Activated gamma-delta T cell (primary cell): ENCODE results near the gene CLIC1.

ENCODE experiments used
- DNase-seq: peaks from one replicate; lab custom pipeline; 2025; lab: John Stamatoyannopoulos, UW

Gene CLIC1

DNA sequence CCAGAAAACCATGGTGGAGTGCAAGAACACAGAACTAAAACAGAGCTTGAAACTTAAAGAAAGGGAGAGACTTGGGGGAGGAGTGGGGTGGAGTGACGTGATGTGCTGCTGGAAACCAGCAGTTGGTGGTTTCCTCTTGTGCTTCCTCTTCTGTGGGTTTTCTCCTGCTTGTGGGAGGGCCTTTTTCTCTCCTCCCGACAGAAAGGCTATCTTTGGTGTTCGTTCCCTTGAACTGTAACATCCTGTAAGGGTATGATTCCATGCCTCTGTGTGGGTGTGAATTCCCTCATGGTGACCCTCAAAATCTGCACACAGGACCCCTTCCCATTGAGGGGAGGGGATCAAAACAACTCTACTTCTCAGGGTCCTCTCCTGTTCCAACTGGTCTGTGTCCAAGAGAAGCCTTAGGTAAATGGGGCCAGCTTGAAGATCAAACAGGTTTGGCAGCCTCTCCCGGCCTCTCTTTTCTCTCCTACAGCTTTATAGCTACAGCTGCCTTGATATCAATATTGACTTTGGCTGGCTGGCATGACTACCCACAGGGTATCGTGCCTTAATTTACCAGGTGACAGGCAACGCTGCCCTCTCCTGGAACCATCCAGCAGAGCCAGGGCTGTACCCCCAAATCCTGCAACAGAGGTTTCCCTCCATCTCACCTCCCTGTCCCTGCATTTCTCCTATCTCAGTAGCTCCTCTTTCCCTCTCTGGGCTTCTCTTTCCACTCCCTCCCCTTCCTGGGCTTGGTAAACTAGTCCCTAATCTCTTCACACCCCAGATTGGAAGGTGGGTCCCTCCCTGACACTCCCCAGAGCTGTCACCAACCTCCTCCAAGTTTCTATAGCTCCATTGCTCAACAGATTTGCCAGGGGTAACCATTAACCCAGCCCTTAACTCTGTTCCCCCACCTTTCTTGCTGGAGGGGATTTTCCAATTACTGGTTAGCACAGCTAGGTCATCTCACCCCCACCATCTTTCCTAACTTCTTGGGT lies 2.0 kb upstream of the CLIC1 start:
- DNase-seq: no peak

GRCh38 chr6:31737315-31737990 lies 1.1 kb upstream of the CLIC1 start:
- DNase-seq: no peak

DNA sequence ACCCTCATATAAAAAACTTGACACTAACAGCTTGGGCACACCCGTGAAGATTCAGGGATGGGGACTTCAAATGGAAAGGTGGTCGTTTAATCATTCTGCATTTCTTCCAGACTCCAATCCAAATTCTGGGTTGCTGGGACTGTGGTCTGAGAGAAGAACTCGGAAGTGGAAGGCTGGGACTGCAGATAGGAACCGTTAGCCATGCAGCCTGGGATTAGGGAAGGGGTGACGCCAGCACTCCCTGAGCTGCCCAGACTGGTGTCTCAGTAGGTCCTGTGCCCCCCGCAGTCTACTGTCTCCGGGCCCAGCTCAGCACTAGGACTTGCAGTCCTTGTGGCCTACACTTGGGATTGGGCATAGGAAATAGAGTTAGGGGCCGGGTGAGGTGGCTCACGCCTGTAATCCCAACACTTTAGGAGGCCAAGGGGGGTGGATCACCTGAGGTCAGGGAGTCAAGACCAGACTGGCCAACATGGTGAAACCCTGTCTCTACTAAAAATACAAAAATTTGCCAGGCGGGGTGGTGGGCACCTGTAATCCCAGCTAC lies 511 bp upstream of the CLIC1 start:
- DNase-seq: no peak

DNA sequence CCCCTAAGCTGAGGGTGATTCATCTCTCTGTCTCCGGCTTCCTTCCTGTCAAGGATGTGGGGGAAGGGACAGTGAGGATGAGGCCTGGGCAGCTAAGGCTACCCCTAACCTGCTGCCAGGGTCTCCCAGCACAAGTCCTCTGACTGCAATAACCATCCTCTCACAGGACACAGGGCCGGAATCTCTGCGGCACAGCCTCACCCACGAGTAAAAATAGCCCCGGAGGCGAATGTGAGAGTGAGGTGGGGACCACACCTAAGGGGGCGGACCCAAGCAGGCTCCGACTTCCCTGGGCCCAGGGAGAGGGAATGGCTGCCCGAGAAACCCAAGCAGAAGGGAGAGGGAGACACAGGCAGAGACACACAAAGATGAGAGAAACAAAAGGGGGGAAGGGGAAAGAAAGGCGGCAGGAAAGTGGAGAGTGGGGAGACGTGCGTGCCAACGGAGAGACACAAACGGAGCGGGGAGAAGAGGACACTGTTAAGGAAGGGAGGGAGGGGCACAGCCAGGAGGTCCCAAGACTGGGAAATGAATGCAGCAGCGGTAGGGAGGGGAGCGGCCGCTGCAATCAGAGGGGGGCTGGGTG lies 1.4 kb downstream of the CLIC1 start:
- no peak for DNase-seq

GRCh38 chr6:31734247-31734820 lies 2.0 kb downstream of the CLIC1 start:
- DNase-seq: no peak

DNA sequence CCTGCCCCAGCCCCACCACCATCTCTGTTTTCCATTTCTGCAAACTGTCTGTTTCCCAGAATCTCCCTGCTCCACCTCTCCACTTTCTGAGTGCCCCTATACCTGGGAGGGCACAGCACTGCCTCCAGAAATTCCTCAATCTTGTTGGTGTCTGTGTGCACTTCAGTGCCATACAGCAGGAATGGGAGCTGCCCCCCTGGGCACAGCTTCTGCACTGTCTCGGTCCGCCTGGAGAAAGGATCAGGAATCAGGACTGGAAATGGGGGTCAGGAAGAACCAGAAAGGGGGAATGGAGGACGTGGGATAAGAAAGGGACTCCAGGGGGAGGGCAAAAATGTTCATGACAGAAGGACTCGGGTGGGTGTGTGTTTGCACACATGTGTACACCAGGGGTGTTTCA lies 2.6 kb downstream of the CLIC1 start:
- no peak for DNase-seq

DNA sequence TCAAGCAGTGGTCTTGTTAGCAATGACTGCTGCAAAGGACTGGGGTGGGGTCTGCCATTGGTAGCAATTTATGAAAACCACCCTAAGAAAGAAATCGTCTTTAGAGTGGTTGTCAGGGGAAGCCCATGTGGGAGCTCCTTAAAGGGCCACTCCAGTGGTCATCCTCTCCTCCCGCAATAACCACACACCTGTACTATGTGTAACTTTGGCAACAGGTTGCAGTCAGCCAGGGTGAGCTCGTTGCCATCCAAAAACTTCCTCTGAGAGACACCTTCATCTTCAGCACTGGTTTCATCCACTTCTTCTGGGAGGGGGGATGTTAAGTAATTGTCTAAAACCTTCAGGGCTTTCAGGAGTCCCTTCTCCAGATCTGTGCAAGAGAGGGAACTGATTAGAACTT lies 4.3 kb downstream of the CLIC1 start:
- no peak for DNase-seq

GRCh38 chr6:31730631-31731086 lies 5.7 kb downstream of the CLIC1 start:
- DNase-seq: no peak

- DNase-seq: peak; percentile 53
Measured at GRCh38 chr6:31729979-31730630, 6.2 kb downstream of the CLIC1 start.

GRCh38 chr6:31729515-31729978 lies 6.8 kb downstream of the CLIC1 start:
- DNase-seq: no peak

- no peak for DNase-seq
Measured at GRCh38 chr6:31728767-31729514, 7.4 kb downstream of the CLIC1 start, which contains the start of gene DDAH2. Gene DDAH2 (minus strand): TSS chr6:31729299. CDS start chr6:31729161, 138 bp downstream.

DNA sequence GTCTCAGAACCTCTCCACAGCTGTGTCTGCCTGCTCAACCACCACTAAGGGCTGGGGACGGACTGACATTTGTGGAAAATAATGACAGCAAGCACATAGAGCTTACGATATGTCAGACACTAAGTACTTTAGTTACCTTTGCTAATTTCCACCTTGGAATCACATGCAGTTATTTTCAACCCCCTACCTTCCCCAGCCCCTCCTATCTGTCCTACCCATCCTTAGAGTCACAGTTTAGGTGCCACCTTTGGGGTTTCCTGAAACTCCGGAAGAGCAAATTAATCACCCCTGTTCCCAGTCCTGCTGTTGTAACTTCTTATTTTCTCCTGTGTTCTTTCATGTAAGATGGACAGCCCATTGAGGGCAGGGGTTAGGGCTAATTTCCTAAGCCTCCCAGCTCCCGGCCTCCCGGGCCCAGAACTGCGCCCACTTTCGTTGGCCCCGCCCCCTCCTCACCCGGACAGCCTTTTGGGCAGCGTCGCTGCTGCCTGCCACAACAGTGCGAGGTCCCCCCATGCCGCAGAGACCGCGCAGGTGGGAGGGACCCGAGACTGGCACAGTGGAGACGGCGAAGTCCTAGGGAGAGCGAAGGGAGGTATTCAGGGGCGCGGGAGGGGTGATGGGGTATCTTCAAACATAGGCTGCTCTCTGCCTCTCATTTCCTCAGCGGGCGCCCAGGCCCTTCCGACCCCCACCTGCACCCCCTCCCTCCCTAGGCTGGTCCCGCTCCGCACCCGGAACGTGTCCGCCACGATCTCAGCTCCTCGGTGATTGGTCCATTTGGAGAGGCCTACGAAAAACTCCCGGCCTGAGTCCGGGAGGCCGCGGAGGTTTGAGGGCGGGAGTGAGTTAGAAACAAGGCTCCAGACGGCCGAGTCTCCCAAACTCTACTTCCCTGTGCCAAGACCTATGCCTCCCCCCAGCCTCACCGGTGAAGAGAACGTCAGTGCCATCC lies 8.3 kb downstream of the CLIC1 start:
- DNase-seq: no peak

GRCh38 chr6:31727034-31727716 lies 9.2 kb downstream of the CLIC1 start:
- DNase-seq: no peak

- DNase-seq: no peak
Measured at GRCh38 chr6:31725502-31726350, 10.6 kb downstream of the CLIC1 start.

- no peak for DNase-seq
Measured at GRCh38 chr6:31723980-31724691, 12.2 kb downstream of the CLIC1 start.

- no peak for DNase-seq
Measured at GRCh38 chr6:31723245-31723979, 12.9 kb downstream of the CLIC1 start, which contains the start of gene MPIG6B. Gene MPIG6B (plus strand): TSS chr6:31723373. CDS start chr6:31723384, 11 bp downstream.
